Activated T-helper 1 cell treated with anti-CD3 and anti-CD28 coated beads, Interleukin-12 subunit alpha, Interleukin-12 subunit beta, Interleukin-2, Interleukin-4 antibody, amounts not matched to agents 30 ng/mL and 10 ng/mL and 1 ng/mL, durations not matched to agents 14 hours and 24 hours and 36 hours (primary cell): ENCODE measurements around the gene GSTM1. TPM values are rescaled to one million over a fixed set of nuclear protein-coding genes. Genes with fewer than 3 reads are reported as not detected.
"Not testable (repeated sequence)": the region's sequence is repeated elsewhere in the genome, so short reads cannot be mapped to it uniquely, and the experiment has no call there.

Experiments used
- DNase-seq: peaks from one replicate; pipeline ENCODE4 v3.0.0; 2021; ENCODE audit warnings: low spot score
- H3K27ac Mint-ChIP-seq: one replicate; pipeline ENCODE4 v1.8.0; 2021; ENCODE audit warnings: mild to moderate bottlenecking, mixed read lengths
- H3K27me3 Mint-ChIP-seq: one replicate; pipeline ENCODE4 v1.8.0; 2022; ENCODE audit warnings: mild to moderate bottlenecking, moderate library complexity, mixed read lengths; ENCODE audit not compliant: insufficient read depth
- H3K36me3 Mint-ChIP-seq: one replicate; pipeline ENCODE4 v1.8.0; 2021; ENCODE audit warnings: low read depth, mixed read lengths
- H3K4me1 Mint-ChIP-seq: one replicate; pipeline ENCODE4 v1.8.0; 2021; ENCODE audit warnings: low read depth, mixed read lengths
- H3K4me3 Mint-ChIP-seq: one replicate; pipeline ENCODE4 v1.8.0; 2021; ENCODE audit warnings: mild to moderate bottlenecking, moderate library complexity, mixed read lengths
- H3K9me3 Mint-ChIP-seq: one replicate; pipeline ENCODE4 v1.8.0; 2021; ENCODE audit warnings: mixed read lengths
- intact Hi-C: fragments of 100-400 bp; cut with micrococcal nuclease; formaldehyde crosslinking; loops from one replicate; pipeline ENCODE4 v1.15.1; 2024
- total RNA-seq: library from RNA; stranded (reverse); gene quantifications from 2 replicates; pipeline ENCODE4 v1.2.3, GENCODE V29; 2022

Gene GSTM1
- total RNA-seq, 1 donor from 2014 or later: 86.4 TPM

DNA sequence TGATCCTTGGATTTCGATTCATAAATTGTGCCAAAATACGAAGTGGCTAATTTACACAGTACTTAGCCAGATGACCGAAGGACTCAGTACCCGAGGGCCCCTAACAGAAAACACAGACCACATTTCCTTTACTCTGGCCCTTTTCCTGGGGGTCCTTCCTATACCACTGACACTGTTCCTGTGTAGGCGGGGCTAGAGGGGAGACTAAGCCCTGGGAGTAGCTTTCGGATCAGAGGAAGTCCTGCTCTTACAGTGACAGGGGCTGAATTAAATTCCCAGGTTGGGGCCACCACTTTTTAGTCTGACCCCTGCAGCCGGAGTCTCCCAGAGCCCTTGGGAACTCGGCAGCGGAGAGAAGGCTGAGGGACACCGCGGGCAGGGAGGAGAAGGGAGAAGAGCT, 508 bp upstream of the GSTM1 start:
- Mint-ChIP-seq H3K36me3 (peaks cover 17% of the 10 kb centered on the region), H3K4me3 (peak overlapping the region; percentile 93), H3K4me1 (peaks cover 20% of the 10 kb centered on the region), H3K27ac (peak overlapping the region; percentile 98)
- H3K9me3 Mint-ChIP-seq, DNase-seq, H3K27me3 Mint-ChIP-seq: not testable (repeated sequence)
- intact Hi-C loops: loop anchor here (2.0 to 5.0 kb wide), 8 partner anchors 18 to 348 kb away; partner anchors contain the start of genes AHCYL1, GNAI3, GSTM2 and GSTM3

DNA sequence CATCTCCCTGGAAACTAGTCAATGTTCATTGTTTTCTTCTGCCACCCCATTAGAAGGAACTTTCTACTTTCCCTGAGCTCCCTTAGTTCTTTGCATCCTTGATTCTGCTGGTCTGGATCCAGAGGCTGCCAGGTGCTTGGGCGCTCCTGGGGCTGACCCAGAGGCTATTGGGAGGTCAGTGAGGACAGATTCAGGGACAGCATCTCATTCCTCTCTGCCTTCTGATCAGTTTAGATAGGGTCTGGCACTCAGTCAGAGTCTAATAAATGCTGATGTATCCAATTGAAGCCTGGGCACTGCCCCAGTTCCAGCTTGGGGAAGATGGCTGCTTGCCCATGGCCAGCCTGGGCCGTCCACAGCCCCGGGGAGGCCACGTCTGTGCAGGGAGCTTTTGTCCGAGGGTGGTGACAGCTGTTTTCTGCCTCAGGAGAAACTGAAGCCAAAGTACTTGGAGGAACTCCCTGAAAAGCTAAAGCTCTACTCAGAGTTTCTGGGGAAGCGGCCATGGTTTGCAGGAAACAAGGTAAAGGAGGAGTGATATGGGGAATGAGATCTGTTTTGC, 2.3 kb downstream of the GSTM1 start:
- peaks cover 1% of the 10 kb centered on the region for H3K27me3 Mint-ChIP-seq
- H3K36me3 Mint-ChIP-seq: peaks cover 25% of the 10 kb centered on the region
- intact Hi-C loops: loop anchor here (5.0 kb wide), 2 partner anchors 52 to 263 kb away; partner anchors contain the start of genes GSTM3 and PSMA5
- peaks cover 3% of the 10 kb centered on the region for H3K9me3 Mint-ChIP-seq
- peaks cover 20% of the 10 kb centered on the region for H3K4me1 Mint-ChIP-seq
- no peak for DNase-seq
- H3K4me3 Mint-ChIP-seq: peak overlapping the region; percentile 93
- H3K27ac Mint-ChIP-seq: peak overlapping the region; percentile 19

DNA sequence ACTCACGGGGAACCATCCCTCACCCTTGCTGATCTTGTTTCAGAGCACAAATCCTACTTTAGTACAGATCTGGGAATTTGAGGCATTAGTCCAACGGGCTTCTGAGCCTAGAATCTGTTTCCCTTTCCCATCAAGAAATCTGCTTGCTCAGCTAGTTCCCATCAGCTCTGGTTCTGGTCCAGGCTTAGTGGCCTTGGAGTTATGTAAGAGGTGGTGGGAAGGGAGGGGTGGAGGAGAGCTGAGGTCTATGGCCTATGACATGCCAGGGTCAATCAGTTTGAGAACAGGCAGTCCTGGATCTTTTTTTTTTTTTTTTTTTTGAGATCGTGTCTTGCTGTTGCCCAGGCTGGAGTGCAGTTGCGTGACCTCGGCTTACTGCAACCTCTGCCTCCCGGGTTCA, 4.1 kb downstream of the GSTM1 start:
- H3K27ac Mint-ChIP-seq: no peak overlapping the region
- no peaks in the 10 kb centered on the region for H3K27me3 Mint-ChIP-seq
- H3K4me3 Mint-ChIP-seq: no peak overlapping the region
- no peak for DNase-seq
- H3K9me3 Mint-ChIP-seq: no peaks in the 10 kb centered on the region
- peaks cover 30% of the 10 kb centered on the region for H3K36me3 Mint-ChIP-seq
- intact Hi-C loops: no loop called here
- peaks cover 20% of the 10 kb centered on the region for H3K4me1 Mint-ChIP-seq

DNA sequence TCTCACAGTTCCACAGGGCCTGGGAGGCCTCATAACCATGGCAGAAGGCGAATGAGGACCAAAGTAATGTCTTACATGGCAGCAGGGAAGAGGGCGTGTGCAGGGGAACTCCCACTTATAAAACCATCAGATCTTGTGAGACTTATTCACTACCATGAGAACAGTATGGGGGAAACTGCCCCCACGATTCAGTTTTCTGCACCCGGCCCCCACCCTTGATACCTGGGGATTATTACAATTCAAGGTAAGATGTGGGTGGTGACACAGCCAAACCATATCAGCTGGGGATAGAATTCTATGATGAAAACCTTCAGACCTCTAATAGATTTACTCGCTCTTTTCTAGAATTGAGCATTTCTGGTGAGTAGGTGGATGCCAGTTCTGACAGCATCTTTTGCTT, 6.8 kb downstream of the GSTM1 start:
- H3K4me1 Mint-ChIP-seq, DNase-seq, H3K27ac Mint-ChIP-seq, intact Hi-C loops, H3K4me3 Mint-ChIP-seq, H3K9me3 Mint-ChIP-seq, H3K27me3 Mint-ChIP-seq: not testable (repeated sequence)
- H3K36me3 Mint-ChIP-seq: peaks cover 28% of the 10 kb centered on the region

DNA sequence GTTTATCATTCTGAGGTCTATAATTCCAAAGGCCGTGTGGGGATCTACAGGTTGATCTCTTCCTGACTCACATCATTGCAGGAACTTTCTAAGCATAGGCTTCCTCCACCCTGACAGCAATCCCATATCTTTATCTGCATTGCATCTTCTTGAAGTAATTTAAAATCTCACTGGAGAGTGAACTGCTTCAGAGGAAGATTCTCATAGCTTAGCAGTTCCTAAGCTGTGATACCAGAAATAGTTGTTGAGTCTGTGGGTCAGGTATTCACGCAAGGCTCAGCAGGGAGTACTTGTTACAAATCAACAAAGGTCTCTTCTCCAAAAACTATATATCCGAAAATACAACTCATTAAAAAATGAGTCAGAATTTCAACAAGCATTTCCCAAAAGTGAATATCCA, 7.5 kb downstream of the GSTM1 start:
- peaks cover 25% of the 10 kb centered on the region for H3K36me3 Mint-ChIP-seq
- H3K4me1 Mint-ChIP-seq, DNase-seq, H3K27ac Mint-ChIP-seq, H3K27me3 Mint-ChIP-seq, H3K9me3 Mint-ChIP-seq, intact Hi-C loops, H3K4me3 Mint-ChIP-seq: not testable (repeated sequence)

DNA sequence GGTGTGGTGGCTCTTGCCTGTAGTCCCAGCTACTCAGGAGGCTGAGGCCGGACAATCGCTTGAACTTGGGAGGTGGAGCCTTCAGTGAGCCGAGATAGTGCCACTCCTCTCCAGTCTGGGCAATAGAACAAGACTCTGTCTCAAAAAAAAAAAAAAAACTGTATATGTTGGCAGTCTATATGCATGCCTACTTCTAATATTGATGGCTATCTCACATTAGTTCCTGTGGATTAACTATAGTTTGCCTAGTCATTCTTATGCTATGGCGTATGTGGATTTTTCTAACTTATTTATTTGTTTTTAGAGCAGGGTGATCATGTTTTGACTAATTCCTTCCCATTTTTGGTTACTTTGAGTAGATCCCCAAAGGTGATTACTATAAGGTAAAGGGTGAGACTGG, 9.4 kb downstream of the GSTM1 start:
- Mint-ChIP-seq H3K9me3 (no peaks in the 10 kb centered on the region), H3K36me3 (peaks cover 16% of the 10 kb centered on the region), H3K27me3 (no peaks in the 10 kb centered on the region), H3K4me3 (no peak overlapping the region), H3K4me1 (no peaks in the 10 kb centered on the region), H3K27ac (no peak overlapping the region)
- no peak for DNase-seq
- intact Hi-C loops: no loop called here

DNA sequence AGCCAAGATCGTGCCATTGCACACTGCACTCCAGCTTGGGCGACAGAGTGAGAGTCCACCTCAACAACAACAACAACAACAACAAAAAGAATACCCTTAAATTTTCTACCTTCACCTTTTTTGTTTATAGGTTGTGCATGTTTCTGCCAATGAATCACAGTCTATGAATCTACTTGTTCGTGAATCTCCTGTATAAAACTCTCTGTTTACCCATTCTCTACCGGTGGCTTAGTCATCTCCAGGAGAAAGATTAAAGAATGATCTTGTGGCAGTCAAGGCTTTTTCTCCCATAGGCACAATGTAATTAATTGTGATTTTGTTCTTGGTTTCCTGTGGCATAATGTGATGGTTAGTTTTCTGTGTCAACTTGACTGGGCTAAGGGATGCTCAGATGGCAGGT, 10.2 kb downstream of the GSTM1 start:
- H3K36me3 Mint-ChIP-seq: peaks cover 11% of the 10 kb centered on the region
- H3K9me3 Mint-ChIP-seq, DNase-seq, H3K4me1 Mint-ChIP-seq, intact Hi-C loops, H3K27ac Mint-ChIP-seq, H3K27me3 Mint-ChIP-seq, H3K4me3 Mint-ChIP-seq: not testable (repeated sequence)

DNA sequence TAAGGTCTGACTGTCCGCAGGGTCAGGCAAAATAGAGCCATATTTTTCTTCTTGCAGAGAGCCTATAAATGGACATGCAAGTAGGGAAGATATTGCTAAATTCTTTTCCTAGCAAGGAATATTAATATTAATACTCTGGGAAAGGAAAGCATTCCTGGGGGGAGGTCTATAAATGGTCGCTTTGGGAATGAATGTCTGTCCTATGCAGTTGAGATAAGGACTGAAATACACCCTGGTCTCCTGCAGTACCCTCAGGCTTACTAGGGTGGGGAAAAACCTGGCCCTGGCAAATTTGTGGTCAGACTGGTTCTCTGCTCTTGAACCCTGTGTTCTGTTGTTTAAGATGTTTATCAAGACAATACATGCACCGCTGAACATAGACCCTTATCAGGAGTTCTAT, 15.3 kb downstream of the GSTM1 start:
- H3K4me1 Mint-ChIP-seq, H3K36me3 Mint-ChIP-seq, intact Hi-C loops: not testable (repeated sequence)

DNA sequence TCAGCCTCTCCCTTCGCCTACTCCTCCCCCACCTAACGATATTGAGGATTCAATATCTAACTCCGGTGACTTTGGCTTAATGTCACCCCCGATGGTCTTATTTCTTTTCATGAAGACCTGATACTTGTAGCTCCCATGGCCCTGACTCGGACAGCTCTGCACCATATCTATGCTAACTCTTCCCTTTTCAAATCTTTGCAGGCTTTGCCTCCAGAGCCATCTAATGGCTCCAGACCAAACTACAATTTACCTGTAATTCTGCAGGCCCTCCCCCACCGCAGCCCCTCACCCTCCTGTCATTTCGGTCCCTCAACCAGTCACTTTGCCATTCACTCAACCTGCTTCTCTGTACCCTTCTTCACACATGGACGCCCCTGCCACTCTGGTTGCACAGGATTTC, 16.6 kb downstream of the GSTM1 start:
- Mint-ChIP-seq H3K4me3 (no peak overlapping the region), H3K27ac (no peak overlapping the region), H3K9me3 (peaks cover 15% of the 10 kb centered on the region), H3K36me3 (no peaks in the 10 kb centered on the region), H3K27me3 (no peaks in the 10 kb centered on the region), H3K4me1 (no peaks in the 10 kb centered on the region)
- intact Hi-C loops: no loop called here
- DNase-seq: no peak

More for the DNA sequence above, 15.3 kb downstream of the GSTM1 start:
- not testable (repeated sequence) for DNase-seq, H3K4me3 Mint-ChIP-seq, H3K27me3 Mint-ChIP-seq, H3K9me3 Mint-ChIP-seq, H3K27ac Mint-ChIP-seq

DNA sequence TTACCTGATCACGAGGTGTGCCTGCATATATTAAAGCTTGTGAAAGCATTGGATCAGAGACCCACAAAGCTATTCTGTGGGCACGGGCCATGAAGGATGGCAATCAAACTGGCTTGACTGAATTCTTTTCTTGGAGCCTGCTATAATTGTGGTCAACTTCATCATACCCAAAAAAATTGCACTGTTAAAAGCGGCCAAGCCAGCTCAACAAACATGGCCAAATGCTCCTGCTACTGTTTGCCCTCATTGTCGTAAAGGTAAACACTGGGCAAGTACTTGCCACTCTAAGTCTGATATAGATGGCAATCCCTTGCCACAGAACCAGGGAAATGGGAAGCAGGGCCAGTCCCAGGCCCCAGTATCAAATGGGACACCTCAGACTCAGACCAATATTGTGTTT, 17.8 kb downstream of the GSTM1 start:
- DNase-seq: no peak
- Mint-ChIP-seq H3K27me3 (no peaks in the 10 kb centered on the region), H3K4me1 (no peaks in the 10 kb centered on the region), H3K36me3 (no peaks in the 10 kb centered on the region), H3K4me3 (no peak overlapping the region), H3K27ac (no peak overlapping the region), H3K9me3 (peaks cover 19% of the 10 kb centered on the region)
- intact Hi-C loops: no loop called here

DNA sequence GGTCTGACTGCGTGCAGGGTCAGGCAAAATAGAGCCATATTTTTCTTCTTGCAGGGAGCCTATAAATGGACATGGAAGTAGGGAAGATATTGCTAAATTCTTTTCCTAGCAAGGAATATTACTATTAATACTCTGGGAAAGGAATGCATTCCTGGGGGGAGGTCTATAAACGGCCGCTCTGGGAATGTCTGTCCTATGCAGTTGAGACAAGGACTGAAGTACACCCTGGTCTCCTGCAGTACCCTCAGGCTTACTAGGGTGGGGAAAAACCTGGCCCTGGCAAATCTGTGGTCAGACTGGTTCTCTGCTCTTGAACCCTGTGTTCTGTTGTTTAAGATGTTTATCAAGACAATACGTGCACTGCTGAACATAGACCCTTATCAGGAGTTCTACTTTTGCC, 21.3 kb downstream of the GSTM1 start:
- H3K27ac Mint-ChIP-seq, H3K4me1 Mint-ChIP-seq, H3K4me3 Mint-ChIP-seq, intact Hi-C loops, DNase-seq, H3K27me3 Mint-ChIP-seq, H3K36me3 Mint-ChIP-seq: not testable (repeated sequence)
- H3K9me3 Mint-ChIP-seq: peaks cover 15% of the 10 kb centered on the region

DNA sequence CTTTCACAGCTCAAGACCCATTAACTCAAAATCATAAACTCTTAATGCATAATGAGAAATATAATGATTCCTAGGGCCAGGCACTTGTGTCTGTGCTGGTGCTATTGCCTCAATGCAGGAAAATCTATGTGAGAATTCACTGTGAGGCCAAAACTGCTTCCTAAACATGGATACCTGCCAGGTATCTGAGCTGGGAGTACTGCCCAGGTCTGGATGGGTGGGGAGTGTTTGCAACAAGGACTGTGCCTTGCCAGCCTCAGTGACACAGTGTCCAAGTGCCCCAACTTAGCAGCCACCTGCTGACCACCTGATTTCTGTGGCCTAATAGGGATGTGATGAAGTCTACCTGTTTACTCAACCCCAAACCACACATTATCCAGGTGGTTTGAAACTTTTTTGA, 22.2 kb downstream of the GSTM1 start:
- DNase-seq, H3K27ac Mint-ChIP-seq, H3K36me3 Mint-ChIP-seq, H3K27me3 Mint-ChIP-seq, H3K4me3 Mint-ChIP-seq, H3K4me1 Mint-ChIP-seq, intact Hi-C loops: not testable (repeated sequence)
- peaks cover 15% of the 10 kb centered on the region for H3K9me3 Mint-ChIP-seq

DNA sequence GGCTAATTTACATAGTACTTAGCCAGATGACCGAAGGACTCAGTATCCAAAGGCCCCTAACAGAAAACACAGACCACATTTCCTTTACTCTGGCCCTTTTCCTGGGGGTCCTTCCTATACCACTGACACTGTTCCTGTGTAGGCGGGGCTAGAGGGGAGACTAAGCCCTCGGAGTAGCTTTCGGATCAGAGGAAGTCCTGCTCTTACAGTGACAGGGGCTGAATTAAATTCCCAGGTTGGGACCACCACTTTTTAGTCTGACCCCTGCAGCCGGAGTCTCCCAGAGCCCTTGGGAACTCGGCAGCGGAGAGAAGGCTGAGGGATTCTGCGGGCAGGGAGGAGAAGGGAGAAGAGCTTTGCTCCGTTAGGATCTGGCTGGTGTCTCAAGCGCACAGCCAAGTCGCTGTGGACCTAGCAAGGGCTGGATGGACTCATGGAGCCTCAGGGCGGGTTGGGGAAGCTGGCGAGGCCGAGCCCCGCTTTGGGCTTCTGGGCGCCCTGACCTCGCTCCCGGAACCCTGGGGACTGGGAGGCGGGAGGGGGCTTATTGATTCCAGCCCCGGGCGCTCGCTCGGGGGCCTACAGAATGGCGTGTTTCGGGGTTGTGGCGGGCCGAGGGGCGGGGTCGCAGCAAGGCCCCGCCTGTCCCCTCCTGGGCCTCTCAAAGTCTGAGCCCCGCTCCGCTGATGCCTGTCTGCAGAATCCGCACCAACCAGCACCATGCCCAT, 24.1 kb downstream of the GSTM1 start, which contains the start of gene GSTM5:
Gene GSTM5 (plus strand): TSS at position 659 of the 728 bp plus-strand sequence. CDS start 62 bp downstream, at position 721.
- DNase-seq: not testable (repeated sequence)
- H3K4me3 Mint-ChIP-seq: peak within 1 kb of the TSS; percentile 77

More for the DNA sequence above, 24.1 kb downstream of the GSTM1 start, which contains the start of gene GSTM5:
- intact Hi-C loops, H3K4me1 Mint-ChIP-seq, H3K27me3 Mint-ChIP-seq, H3K36me3 Mint-ChIP-seq: not testable (repeated sequence)
- Mint-ChIP-seq H3K9me3 (peaks cover 15% of the 10 kb centered on the region), H3K27ac (peak within 1 kb of the TSS; percentile 53)
